DND-41 (cell line): ENCODE results near the gene DDTL.

Source experiments
- CTCF ChIP-seq: IDR thresholded peaks from 2 replicates; pipeline ENCODE4 v1.5.1; 2012; ENCODE audit warnings: borderline replicate concordance, low read length, moderate library complexity, mild to moderate bottlenecking; ENCODE audit not compliant: poor library complexity, severe bottlenecking; ENCODE audit errors: extremely low read depth
- EZH2 ChIP-seq: IDR thresholded peaks from 3 replicates; pipeline ENCODE4 v1.6.1; 2012; ENCODE audit warnings: borderline replicate concordance, low read depth, mild to moderate bottlenecking, moderate library complexity, low read length, inconsistent platforms; ENCODE audit not compliant: severe bottlenecking

GRCh38 chr22:24002851-24003250 lies 36.2 kb downstream of the DDTL start:
- TF ChIP-seq CTCF (no peak), EZH2 (no peak)
